ENCODE data around the gene KTI12.

The KTI12 gene

GRCh38 chr1:51986718-51987117, 46.9 kb downstream of the KTI12 start:
- Histone ChIP-seq H3K4me3 (ENCODE audit: low read depth, low read length) (no peak overlapping the region), H3K9me3 (ENCODE audit: control insufficient read depth, insufficient read depth, low read depth, low read length) (no peaks in the 10 kb centered on the region), H3K27ac (ENCODE audit: low read depth, low read length) (no peak overlapping the region), H3K4me1 (ENCODE audit: control insufficient read depth, insufficient read depth, low read length) (peaks cover 7% of the 10 kb centered on the region; the same call in 1 of the 2 replicates), H3K36me3 (ENCODE audit: control insufficient read depth, insufficient read depth, low read length) (peaks cover 6% of the 10 kb centered on the region; the same call in 1 of the 2 replicates), H3K27me3 (ENCODE audit: control insufficient read depth, insufficient read depth, low read length) (peaks cover under 1% of the 10 kb centered on the region; the same call in 1 of the 2 replicates), H3K9ac (ENCODE audit: low read length) (no peak overlapping the region)

DNA sequence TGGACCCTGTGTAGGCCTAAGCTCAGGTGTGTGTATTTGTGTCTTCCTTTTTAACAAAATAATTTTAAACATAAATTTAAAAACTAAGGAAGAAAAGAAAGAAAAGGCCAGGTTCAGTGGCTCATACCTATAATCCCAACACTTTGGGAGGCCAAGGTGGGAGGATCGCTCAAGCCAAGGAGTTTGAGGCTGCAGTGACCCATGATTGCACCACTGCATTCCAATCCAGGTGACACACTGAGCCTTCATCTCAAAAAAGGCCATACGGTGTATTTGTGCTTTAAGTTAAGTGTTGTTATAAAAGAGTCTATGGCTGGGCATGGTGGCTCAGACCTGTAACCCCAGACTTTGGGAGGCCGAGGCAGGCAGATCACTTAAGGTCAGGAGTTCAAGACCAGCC, 51.4 kb downstream of the KTI12 start:
- Histone ChIP-seq H3K4me3 (ENCODE audit: low read depth, low read length) (no peak overlapping the region), H3K27ac (ENCODE audit: low read depth, low read length) (no peak overlapping the region), H3K9me3 (ENCODE audit: control insufficient read depth, insufficient read depth, low read depth, low read length) (no peaks in the 10 kb centered on the region), H3K9ac (ENCODE audit: low read length) (no peak overlapping the region), H3K36me3 (ENCODE audit: control insufficient read depth, insufficient read depth, low read length) (peaks cover 15% of the 10 kb centered on the region), H3K4me1 (ENCODE audit: control insufficient read depth, insufficient read depth, low read length) (peaks cover 2% of the 10 kb centered on the region; the same call in 1 of the 2 replicates), H3K27me3 (ENCODE audit: control insufficient read depth, insufficient read depth, low read length) (no peaks in the 10 kb centered on the region)

Measured in HUES6 (cell line).